HepG2 (cell line): ENCODE data around the gene CADPS. TPM values are rescaled to one million over a fixed set of nuclear protein-coding genes. Genes with fewer than 3 reads are reported as not detected.

ENCODE experiments used
- ATF7 ChIP-seq, 2 experiments: fragments of 450-650 bp in 1 of 2; sonication (generic) in 1 of 2; formaldehyde crosslinking in 1 of 2; IDR thresholded peaks; 2 replicates each; pipeline versions ENCODE4 v1.4.0 to v1.6.1; 2016 to 2020; ENCODE audit warnings: antibody characterized with exemption in 1 of 2, mild to moderate bottlenecking in 1 of 2, missing genetic modification reagents in 1 of 2
- BCL6 ChIP-seq: IDR thresholded peaks from 2 replicates; pipeline ENCODE4 v1.6.1; 2016; ENCODE audit warnings: missing genetic modification reagents, missing compliant biosample characterization
- KAT8 ChIP-seq: IDR thresholded peaks from 2 replicates; pipeline ENCODE4 v1.6.1; 2016; ENCODE audit warnings: missing genetic modification reagents, missing compliant biosample characterization
- KDM1A ChIP-seq: IDR thresholded peaks from 2 replicates; pipeline ENCODE4 v1.6.1; 2016; ENCODE audit warnings: missing compliant biosample characterization
- MYNN ChIP-seq: sonication (generic); formaldehyde crosslinking; IDR thresholded peaks from 2 replicates; pipeline ENCODE4 v1.4.0; 2020; ENCODE audit warnings: mild to moderate bottlenecking, low read depth, missing genetic modification reagents
- SMAD9 ChIP-seq: sonication (generic); formaldehyde crosslinking; IDR thresholded peaks from 2 replicates; pipeline ENCODE4 v1.5.1; 2020; ENCODE audit warnings: mild to moderate bottlenecking, missing genetic modification reagents
- SNRNP70 ChIP-seq: fragments of 200-400 bp; formaldehyde crosslinking; IDR thresholded peaks from 2 replicates; pipeline ENCODE4 v1.6.1; 2017; ENCODE audit warnings: mild to moderate bottlenecking, low read depth, low read length, moderate library complexity
- ZEB1 ChIP-seq: IDR thresholded peaks from 2 replicates; pipeline ENCODE4 v1.6.1; 2012; ENCODE audit warnings: mild to moderate bottlenecking, low read depth, inconsistent platforms; ENCODE audit not compliant: insufficient replicate concordance
- polyA plus RNA-seq, 8 experiments: library from polyadenylated mRNA; depleted of rRNA in 3 of 8; stranded (reverse) in 7 of 8; unstranded in 1 of 8; fragments of >200 nt; fragmentation: Illumina TruSeq in 4 of 8; extraction: Trizol in 4 of 8; gene quantifications; 2 replicates each; pipeline versions ENCODE4 v1.2.1 to v1.2.3, GENCODE V29; 2011 to 2016; ENCODE audit warnings: low read depth in 4 of 8, missing spikeins in 1 of 8, mixed read lengths in 1 of 8; ENCODE audit not compliant: insufficient read depth in 1 of 8
- total RNA-seq, 5 experiments: library from RNA; depleted of rRNA; stranded (reverse); fragments of >200 nt; fragmentation: Illumina TruSeq; extraction: Trizol; gene quantifications; 2 replicates each; pipeline ENCODE4 v1.2.3, GENCODE V29; 2016; ENCODE audit warnings: low read depth in 1 of 5
- TF ChIP-seq, protein P1 (sequence below): sonication (generic); formaldehyde crosslinking; IDR thresholded peaks from one replicate; pipeline ENCODE4 v1.5.1; 2020; ENCODE audit warnings: mild to moderate bottlenecking, missing genetic modification reagents; ENCODE audit errors: not compliant biosample characterization
- TF ChIP-seq, protein P2 (sequence below): sonication (generic); formaldehyde crosslinking; IDR thresholded peaks from 2 replicates; pipeline ENCODE4 v1.5.0; 2020; ENCODE audit warnings: missing genetic modification reagents
- TF ChIP-seq, protein P3 (sequence below): sonication (generic); formaldehyde crosslinking; IDR thresholded peaks from 2 replicates; pipeline ENCODE4 v1.4.0; 2020; ENCODE audit warnings: low read depth, mild to moderate bottlenecking, missing genetic modification reagents
- TF ChIP-seq, protein P4 (sequence below): sonication (generic); formaldehyde crosslinking; IDR thresholded peaks from 2 replicates; pipeline ENCODE4 v1.5.0; 2020; ENCODE audit warnings: missing genetic modification reagents, mild to moderate bottlenecking, borderline replicate concordance
- TF ChIP-seq, protein P5 (sequence below): fragments of 450-650 bp; IDR thresholded peaks from 2 replicates; pipeline ENCODE4 v1.6.1; 2017; ENCODE audit warnings: mild to moderate bottlenecking
- TF ChIP-seq, protein P6 (sequence below): sonication (generic); formaldehyde crosslinking; IDR thresholded peaks from 2 replicates; pipeline ENCODE4 v1.9.0; 2021; ENCODE audit warnings: missing genetic modification reagents, borderline replicate concordance

The CADPS gene
- total and polyA plus RNA-seq, 2 of the 13 experiments (the other 11 are each of a cell fraction or from before 2014, with no cell fraction given): not detected

DNA sequence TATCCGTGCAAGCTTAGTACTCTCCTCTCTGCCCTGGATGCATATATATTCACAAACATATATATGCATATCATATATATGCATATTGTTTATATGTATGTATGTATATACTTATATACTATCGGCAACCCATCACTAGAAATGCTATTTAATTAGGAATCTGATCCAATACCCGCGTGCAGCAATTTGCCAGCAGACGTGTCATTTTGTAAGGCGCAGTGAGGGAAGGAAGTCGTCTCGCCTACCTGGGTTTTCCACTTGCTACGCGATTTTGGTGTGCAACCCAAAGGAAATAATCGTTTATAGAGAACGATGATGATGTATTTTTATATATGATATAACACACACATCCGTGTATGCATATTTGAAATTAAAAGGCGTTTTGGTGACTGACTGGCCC, 496.3 kb downstream of the CADPS start (continued):
- TF ChIP-seq, protein P1, sequence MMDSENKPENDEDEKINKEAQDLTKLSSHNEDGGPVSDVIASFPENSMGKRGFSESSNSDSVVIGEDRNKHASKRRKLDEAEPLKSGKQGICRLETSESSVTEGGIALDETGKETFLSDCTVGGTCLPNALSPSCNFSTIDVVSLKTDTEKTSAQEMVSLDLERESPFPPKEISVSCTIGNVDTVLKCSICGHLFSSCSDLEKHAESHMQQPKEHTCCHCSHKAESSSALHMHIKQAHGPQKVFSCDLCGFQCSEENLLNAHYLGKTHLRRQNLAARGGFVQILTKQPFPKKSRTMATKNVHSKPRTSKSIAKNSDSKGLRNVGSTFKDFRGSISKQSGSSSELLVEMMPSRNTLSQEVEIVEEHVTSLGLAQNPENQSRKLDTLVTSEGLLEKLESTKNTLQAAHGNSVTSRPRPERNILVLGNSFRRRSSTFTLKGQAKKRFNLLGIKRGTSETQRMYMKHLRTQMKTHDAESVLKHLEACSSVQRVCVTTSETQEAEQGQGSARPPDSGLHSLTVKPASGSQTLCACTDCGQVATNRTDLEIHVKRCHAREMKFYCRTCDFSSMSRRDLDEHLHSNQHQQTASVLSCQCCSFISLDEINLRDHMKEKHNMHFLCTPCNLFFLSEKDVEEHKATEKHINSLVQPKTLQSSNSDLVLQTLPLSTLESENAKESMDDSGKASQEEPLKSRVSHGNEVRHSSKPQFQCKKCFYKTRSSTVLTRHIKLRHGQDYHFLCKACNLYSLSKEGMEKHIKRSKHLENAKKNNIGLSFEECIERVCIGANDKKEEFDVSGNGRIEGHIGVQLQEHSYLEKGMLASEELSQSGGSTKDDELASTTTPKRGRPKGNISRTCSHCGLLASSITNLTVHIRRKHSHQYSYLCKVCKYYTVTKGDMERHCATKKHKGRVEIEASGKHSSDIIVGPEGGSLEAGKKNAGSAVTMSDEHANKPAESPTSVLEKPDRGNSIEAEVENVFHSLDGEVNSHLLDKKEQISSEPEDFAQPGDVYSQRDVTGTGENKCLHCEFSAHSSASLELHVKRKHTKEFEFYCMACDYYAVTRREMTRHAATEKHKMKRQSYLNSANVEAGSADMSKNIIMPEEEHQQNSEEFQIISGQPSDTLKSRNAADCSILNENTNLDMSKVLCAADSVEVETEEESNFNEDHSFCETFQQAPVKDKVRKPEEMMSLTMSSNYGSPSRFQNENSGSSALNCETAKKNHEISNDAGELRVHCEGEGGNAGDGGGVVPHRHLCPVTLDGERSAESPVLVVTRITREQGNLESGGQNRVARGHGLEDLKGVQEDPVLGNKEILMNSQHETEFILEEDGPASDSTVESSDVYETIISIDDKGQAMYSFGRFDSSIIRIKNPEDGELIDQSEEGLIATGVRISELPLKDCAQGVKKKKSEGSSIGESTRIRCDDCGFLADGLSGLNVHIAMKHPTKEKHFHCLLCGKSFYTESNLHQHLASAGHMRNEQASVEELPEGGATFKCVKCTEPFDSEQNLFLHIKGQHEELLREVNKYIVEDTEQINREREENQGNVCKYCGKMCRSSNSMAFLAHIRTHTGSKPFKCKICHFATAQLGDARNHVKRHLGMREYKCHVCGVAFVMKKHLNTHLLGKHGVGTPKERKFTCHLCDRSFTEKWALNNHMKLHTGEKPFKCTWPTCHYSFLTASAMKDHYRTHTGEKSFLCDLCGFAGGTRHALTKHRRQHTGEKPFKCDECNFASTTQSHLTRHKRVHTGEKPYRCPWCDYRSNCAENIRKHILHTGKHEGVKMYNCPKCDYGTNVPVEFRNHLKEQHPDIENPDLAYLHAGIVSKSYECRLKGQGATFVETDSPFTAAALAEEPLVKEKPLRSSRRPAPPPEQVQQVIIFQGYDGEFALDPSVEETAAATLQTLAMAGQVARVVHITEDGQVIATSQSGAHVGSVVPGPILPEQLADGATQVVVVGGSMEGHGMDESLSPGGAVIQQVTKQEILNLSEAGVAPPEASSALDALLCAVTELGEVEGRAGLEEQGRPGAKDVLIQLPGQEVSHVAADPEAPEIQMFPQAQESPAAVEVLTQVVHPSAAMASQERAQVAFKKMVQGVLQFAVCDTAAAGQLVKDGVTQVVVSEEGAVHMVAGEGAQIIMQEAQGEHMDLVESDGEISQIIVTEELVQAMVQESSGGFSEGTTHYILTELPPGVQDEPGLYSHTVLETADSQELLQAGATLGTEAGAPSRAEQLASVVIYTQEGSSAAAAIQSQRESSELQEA (CRISPR knock-in tag): no peak
- TF ChIP-seq KDM1A (CRISPR knock-in tag) (no peak), ZEB1 (no peak), BCL6 (CRISPR knock-in tag) (no peak), SMAD9 (no peak), KAT8 (CRISPR knock-in tag) (no peak), ATF7 (IDR thresholded peaks at IDR 0.05) (no peak), ATF7 (CRISPR knock-in tag; IDR thresholded peaks at IDR 0.05) (no peak), SNRNP70 (no peak), MYNN (no peak)
- TF ChIP-seq, protein P2, sequence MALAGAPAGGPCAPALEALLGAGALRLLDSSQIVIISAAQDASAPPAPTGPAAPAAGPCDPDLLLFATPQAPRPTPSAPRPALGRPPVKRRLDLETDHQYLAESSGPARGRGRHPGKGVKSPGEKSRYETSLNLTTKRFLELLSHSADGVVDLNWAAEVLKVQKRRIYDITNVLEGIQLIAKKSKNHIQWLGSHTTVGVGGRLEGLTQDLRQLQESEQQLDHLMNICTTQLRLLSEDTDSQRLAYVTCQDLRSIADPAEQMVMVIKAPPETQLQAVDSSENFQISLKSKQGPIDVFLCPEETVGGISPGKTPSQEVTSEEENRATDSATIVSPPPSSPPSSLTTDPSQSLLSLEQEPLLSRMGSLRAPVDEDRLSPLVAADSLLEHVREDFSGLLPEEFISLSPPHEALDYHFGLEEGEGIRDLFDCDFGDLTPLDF (CRISPR knock-in tag): no peak
- TF ChIP-seq, protein P3, sequence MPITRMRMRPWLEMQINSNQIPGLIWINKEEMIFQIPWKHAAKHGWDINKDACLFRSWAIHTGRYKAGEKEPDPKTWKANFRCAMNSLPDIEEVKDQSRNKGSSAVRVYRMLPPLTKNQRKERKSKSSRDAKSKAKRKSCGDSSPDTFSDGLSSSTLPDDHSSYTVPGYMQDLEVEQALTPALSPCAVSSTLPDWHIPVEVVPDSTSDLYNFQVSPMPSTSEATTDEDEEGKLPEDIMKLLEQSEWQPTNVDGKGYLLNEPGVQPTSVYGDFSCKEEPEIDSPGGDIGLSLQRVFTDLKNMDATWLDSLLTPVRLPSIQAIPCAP (CRISPR knock-in tag): no peak
- TF ChIP-seq, protein P4, sequence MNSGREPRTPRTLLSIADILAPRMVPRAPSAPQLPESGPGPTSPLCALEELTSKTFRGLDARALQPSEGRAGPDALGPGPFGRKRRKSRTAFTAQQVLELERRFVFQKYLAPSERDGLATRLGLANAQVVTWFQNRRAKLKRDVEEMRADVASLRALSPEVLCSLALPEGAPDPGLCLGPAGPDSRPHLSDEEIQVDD (CRISPR knock-in tag): no peak
- TF ChIP-seq, protein P5, sequence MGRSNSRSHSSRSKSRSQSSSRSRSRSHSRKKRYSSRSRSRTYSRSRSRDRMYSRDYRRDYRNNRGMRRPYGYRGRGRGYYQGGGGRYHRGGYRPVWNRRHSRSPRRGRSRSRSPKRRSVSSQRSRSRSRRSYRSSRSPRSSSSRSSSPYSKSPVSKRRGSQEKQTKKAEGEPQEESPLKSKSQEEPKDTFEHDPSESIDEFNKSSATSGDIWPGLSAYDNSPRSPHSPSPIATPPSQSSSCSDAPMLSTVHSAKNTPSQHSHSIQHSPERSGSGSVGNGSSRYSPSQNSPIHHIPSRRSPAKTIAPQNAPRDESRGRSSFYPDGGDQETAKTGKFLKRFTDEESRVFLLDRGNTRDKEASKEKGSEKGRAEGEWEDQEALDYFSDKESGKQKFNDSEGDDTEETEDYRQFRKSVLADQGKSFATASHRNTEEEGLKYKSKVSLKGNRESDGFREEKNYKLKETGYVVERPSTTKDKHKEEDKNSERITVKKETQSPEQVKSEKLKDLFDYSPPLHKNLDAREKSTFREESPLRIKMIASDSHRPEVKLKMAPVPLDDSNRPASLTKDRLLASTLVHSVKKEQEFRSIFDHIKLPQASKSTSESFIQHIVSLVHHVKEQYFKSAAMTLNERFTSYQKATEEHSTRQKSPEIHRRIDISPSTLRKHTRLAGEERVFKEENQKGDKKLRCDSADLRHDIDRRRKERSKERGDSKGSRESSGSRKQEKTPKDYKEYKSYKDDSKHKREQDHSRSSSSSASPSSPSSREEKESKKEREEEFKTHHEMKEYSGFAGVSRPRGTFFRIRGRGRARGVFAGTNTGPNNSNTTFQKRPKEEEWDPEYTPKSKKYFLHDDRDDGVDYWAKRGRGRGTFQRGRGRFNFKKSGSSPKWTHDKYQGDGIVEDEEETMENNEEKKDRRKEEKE: no peak
- TF ChIP-seq, protein P6, sequence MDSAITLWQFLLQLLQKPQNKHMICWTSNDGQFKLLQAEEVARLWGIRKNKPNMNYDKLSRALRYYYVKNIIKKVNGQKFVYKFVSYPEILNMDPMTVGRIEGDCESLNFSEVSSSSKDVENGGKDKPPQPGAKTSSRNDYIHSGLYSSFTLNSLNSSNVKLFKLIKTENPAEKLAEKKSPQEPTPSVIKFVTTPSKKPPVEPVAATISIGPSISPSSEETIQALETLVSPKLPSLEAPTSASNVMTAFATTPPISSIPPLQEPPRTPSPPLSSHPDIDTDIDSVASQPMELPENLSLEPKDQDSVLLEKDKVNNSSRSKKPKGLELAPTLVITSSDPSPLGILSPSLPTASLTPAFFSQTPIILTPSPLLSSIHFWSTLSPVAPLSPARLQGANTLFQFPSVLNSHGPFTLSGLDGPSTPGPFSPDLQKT (CRISPR knock-in tag): no peak
